Measurements from ENCODE around the gene CPT1B. TPM values are rescaled to one million over a fixed set of nuclear protein-coding genes. Genes with fewer than 3 reads are reported as not detected.
A peak's percentile ranks its signal among the peaks of the same experiment; 100 is the strongest.

The CPT1B gene
- total and polyA plus RNA-seq, 2 donors (not counting 1 experiment from before 2014, with no cell fraction given): 55.0 to 109 TPM

DNA sequence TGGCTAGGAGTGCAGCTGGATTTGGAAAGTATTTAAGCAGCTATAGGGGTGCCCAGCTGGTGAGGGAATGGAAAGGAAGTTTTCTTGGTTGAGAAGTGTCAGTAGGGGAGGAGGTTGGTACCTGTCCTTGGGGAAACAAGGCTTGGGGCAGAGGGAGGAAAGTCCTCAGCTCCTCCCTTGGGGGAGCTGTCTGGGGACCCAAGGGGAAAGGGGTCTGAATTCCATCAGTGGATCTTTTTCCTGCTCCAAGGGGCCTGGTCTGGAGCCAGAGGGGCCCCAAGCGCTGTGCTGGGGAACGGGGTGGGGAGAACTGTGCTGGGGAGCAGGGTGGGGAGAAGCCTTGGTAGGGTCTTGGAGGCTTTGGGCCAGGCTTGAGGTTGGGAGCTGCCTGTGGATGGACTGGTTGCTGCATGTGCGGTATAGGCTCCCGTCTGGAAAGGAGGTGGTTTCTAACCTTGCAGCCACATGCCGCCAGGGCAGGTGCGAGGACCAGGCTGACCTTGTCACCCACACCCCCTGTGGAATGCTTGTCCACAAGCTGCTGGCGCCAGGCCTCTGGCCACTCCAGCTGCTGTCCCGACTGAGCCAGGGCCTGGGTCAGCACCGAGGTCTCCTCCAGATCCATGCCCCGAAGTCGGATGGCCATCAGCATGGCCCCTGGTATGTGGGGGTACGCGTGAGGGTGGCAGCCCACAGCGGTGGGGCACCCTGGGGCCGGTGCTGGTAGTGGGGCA, 49.4 kb downstream of the CPT1B start:
- Histone ChIP-seq H3K79me2 (ENCODE audit: control insufficient read depth, insufficient read depth, low read length) (peaks cover 24% of the 10 kb centered on the region), H3K27me3 (replicated peaks in 1 of 4; ENCODE audit: control extremely low read depth in 1 of 4, control insufficient read depth in 3 of 4, insufficient read depth in 4 of 4, low read length in 3 of 4) (no peaks in the 10 kb centered on the region), H3K9ac (ENCODE audit: low read length) (peak overlapping the region; percentile 97), H3K4me1 (ENCODE audit: control insufficient read depth in 2 of 2, insufficient read depth in 2 of 2, low read length in 2 of 2) (peaks cover 26 to 67% of the 10 kb centered on the region in 2 donors), H3K4me2 (replicated peaks; ENCODE audit: low read depth, low read length, poor library complexity, severe bottlenecking) (peak overlapping the region; percentile 84), H3K27ac (ENCODE audit: low read length in 2 of 2) (peak overlapping the region; percentile 81 to 99), H3K4me3 (ENCODE audit: control extremely low read depth in 1 of 5, extremely low read depth in 1 of 5, insufficient read depth in 1 of 5, low read depth in 2 of 5, low read length in 4 of 5) (peak overlapping the region in 4 of 5 experiments; percentile 36 to 95 (median 91)), H3K36me3 (replicated peaks in 1 of 2; ENCODE audit: control extremely low read depth in 1 of 2, control insufficient read depth in 1 of 2, extremely low read depth in 1 of 2, insufficient read depth in 2 of 2, low read length in 1 of 2) (no peaks in the 10 kb centered on the region), H2AFZ (ENCODE audit: insufficient read depth, low read depth, low read length, poor library complexity, severe bottlenecking) (no peak overlapping the region), H4K20me1 (ENCODE audit: control insufficient read depth, insufficient read depth, low read length, poor library complexity, severe bottlenecking) (peaks cover 15% of the 10 kb centered on the region), H3K9me3 (ENCODE audit: control extremely low read depth in 1 of 3, control insufficient read depth in 2 of 3, insufficient read depth in 1 of 3, low read length in 2 of 3) (peaks cover 0 to 9% (median 0%) of the 10 kb centered on the region in 3 donors)
- Mint-ChIP-seq H3K4me1 (peaks cover 49% of the 10 kb centered on the region), H3K27me3 (no peaks in the 10 kb centered on the region), H3K27ac (peak overlapping the region; percentile 83), H3K9me3 (ENCODE audit: insufficient read depth) (no peaks in the 10 kb centered on the region), H3K4me3 (peak overlapping the region; percentile 86)
- WGBS (ENCODE audit: insufficient coverage): 72% methylated on average over 15 of the region's 15 CpGs
- POLR2A ChIA-PET: interaction anchor here (1.3 to 5.4 kb wide), 6 partner anchors 12 to 92 kb away, joined by 3 to 104 read pairs (median 12); partner anchors contain the start of genes KLHDC7B, LMF2 and NCAPH2
- CTCF ChIA-PET: interaction anchor here (1.1 to 5.5 kb wide), 5 partner anchors 10 to 93 kb away, joined by 3 to 81 read pairs (median 11); partner anchors contain the start of gene SYCE3
- DNase-seq (peak; percentile 50), ATAC-seq (ENCODE audit: low read depth) (no peak)
- intact Hi-C loops (cut with micrococcal nuclease): loop anchor here (5.0 kb wide), 1 partner anchor 57 kb away; no protein-coding TSS in a partner anchor
- TF ChIP-seq, protein P1, sequence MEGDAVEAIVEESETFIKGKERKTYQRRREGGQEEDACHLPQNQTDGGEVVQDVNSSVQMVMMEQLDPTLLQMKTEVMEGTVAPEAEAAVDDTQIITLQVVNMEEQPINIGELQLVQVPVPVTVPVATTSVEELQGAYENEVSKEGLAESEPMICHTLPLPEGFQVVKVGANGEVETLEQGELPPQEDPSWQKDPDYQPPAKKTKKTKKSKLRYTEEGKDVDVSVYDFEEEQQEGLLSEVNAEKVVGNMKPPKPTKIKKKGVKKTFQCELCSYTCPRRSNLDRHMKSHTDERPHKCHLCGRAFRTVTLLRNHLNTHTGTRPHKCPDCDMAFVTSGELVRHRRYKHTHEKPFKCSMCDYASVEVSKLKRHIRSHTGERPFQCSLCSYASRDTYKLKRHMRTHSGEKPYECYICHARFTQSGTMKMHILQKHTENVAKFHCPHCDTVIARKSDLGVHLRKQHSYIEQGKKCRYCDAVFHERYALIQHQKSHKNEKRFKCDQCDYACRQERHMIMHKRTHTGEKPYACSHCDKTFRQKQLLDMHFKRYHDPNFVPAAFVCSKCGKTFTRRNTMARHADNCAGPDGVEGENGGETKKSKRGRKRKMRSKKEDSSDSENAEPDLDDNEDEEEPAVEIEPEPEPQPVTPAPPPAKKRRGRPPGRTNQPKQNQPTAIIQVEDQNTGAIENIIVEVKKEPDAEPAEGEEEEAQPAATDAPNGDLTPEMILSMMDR (IDR thresholded peaks at IDR 0.05): no peak
- TF ChIP-seq EZH2 (IDR thresholded peaks at IDR 0.05; ENCODE audit: borderline replicate concordance, insufficient read depth, low read depth, low read length, poor library complexity, severe bottlenecking): no peak
